Loucy (cell line): ENCODE measurements around the gene ABHD14A.

Experiments
- CTCF ChIP-seq: fragments of 200-600 bp; sonication (generic); conservative IDR thresholded peaks from 2 replicates; pipeline ENCODE4 v1.5.1; 2014; ENCODE audit warnings: mild to moderate bottlenecking, antibody characterized with exemption, low read length
- EZH2phosphoT487 ChIP-seq: fragments of 200-600 bp; IDR thresholded peaks from 2 replicates; pipeline ENCODE4 v1.6.1; 2018; ENCODE audit warnings: antibody characterized with exemption, mild to moderate bottlenecking, moderate library complexity, borderline replicate concordance

GRCh38 chr3:52010431-52010830 lies 35.6 kb downstream of the ABHD14A start:
- TF ChIP-seq EZH2phosphoT487 (no peak), CTCF (no peak)
